Fibroblast of pulmonary artery (primary cell): Measurements from ENCODE around the gene KIAA2012.
A peak's percentile ranks its signal among the peaks of the same experiment; 100 is the strongest.

ENCODE experiments used
- DNase-seq: peaks from one replicate; pipeline ENCODE4 v3.0.0-alpha.2; 2010; ENCODE audit warnings: low read depth
- H3K4me3 ChIP-seq: replicated peaks from 2 replicates; pipeline ENCODE4 v1.5.1; 2011; ENCODE audit warnings: low read depth, mild to moderate bottlenecking, control low read depth, low read length, moderate library complexity
- CTCF ChIP-seq: IDR thresholded peaks from 2 replicates; pipeline ENCODE4 v1.5.1; 2011; ENCODE audit warnings: mild to moderate bottlenecking, control low read depth, low read length, inconsistent platforms; ENCODE audit errors: missing control alignments

Gene KIAA2012

GRCh38 chr2:202105025-202105424, 32.0 kb downstream of the KIAA2012 start:
- DNase-seq, result no peak
- H3K4me3 ChIP-seq, result no peak overlapping the region
- no peak for TF ChIP-seq CTCF

DNA sequence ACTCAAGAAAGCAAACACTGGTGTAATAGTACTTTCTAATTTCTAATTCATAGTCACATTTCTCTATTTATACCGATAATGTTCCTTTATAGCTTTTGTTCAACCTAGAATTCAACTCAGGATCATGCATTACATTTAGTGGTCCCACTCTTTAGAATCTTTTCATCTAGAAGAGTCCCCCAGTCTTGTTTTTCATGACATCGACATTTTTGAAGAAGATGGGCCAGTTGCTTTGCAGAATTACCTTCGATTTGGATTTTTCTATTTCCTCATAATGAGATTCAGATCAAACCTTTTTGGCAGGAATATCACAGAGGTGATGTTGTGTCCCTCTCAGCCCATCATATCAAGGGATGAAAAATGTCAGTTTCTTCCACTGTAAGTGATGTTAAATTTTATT, 35.3 kb downstream of the KIAA2012 start:
- H3K4me3 ChIP-seq, result no peak overlapping the region
- no peak for TF ChIP-seq CTCF
- no peak for DNase-seq

- no peak for TF ChIP-seq CTCF
- no peak overlapping the region for H3K4me3 ChIP-seq
- DNase-seq, result no peak
These were observed 36.2 kb downstream of the KIAA2012 start for GRCh38 chr2:202109139-202109736.

- TF ChIP-seq CTCF, result no peak
- no peak overlapping the region for H3K4me3 ChIP-seq
- peak; percentile 32 for DNase-seq
These were observed 36.7 kb downstream of the KIAA2012 start for GRCh38 chr2:202109737-202110184.

GRCh38 chr2:202110491-202110890, 37.4 kb downstream of the KIAA2012 start:
- no peak overlapping the region for H3K4me3 ChIP-seq
- no peak for TF ChIP-seq CTCF
- DNase-seq, result no peak

- no peak for DNase-seq
- no peak for TF ChIP-seq CTCF
- H3K4me3 ChIP-seq, result no peak overlapping the region
These were observed 39.0 kb downstream of the KIAA2012 start for GRCh38 chr2:202112041-202112440.

GRCh38 chr2:202113571-202114142, 40.6 kb downstream of the KIAA2012 start:
- DNase-seq, result no peak
- no peak for TF ChIP-seq CTCF
- H3K4me3 ChIP-seq, result no peak overlapping the region
